ENCODE measurements around the gene WDR1. TPM values are rescaled to one million over a fixed set of nuclear protein-coding genes. Genes with fewer than 3 reads are reported as not detected.

WDR1 gene
- total RNA-seq, 2 donors from 2014 or later, result 437 to 476 TPM

DNA sequence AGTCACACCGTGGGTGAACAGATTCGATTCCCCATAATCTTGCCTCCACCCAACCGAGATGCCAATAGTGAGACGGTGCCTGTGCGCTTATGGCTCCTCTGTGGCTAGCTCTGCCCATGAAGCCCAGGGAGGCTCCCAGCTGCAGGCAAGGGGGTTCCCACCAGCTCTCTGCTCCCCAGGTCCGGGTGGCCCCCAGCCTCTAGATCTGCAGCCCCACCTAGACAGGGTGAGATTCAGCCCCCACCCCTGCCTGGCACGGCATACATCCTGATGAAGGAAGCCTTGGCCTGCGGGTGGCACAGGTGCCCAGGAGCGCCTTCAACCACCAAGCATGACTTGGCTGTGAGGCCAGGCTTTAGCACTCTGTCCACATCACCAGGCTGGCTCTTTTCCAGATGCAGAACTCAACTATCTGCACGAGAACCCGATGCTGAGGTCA, 40.6 kb downstream of the WDR1 start:
- intact Hi-C loops (cut with DNase I), result no loop called here
- Histone ChIP-seq H3K4me1 (no peaks in the 10 kb centered on the region), H3K27me3 (no peaks in the 10 kb centered on the region), H3K27ac (no peak overlapping the region), H3K9ac (ENCODE audit: low read depth in 2 of 2, low read length in 2 of 2) (no peak overlapping the region), H3K9me3 (no peaks in the 10 kb centered on the region), H3K36me3 (peaks cover 38% of the 10 kb centered on the region), H3K4me3 (no peak overlapping the region)
- no peak for TF ChIP-seq CTCF (IDR thresholded peaks at IDR 0.05)
- no peak for DNase-seq

DNA sequence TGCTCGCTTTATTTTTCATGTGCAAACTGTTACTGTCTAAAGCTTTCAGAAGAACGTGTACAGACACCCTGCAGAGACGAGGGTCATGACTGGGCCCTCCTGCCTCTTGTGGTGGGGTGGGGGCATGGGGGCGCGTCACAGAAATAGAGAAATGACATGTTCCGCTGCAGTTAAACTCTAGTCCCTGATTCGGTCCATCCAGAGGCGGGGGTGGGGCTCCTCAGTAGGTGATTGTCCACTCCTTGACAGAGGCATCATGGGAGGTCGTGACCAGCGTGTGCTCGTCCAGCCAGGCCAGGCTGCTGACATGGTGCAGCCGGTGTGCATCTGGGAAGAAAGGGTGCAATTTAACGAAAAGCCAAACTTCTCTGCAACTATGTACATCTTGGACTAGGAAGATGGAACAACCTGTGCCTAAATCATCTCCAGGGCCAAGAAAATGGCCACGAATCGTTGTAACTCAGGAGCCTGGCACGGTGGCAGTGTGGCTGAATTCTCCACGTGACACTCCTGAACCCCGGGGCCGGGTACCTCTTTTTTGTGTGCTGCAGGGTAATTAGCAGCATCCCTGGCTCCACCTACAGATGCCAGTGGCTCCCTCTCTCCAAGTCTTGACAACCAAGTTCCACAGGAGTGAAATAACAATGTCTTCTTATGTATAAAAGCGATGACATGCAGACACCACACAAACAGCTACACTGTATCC, 41.3 kb downstream of the WDR1 start:
- H3K4me1 ChIP-seq, result no peaks in the 10 kb centered on the region
- intact Hi-C loops (cut with DNase I), result no loop called here
- no peak overlapping the region for H3K9ac ChIP-seq (ENCODE audit: low read depth in 2 of 2, low read length in 2 of 2)
- no peak overlapping the region for H3K4me3 ChIP-seq
- no peaks in the 10 kb centered on the region for H3K9me3 ChIP-seq
- DNase-seq, result peak; percentile 16
- H3K27ac ChIP-seq, result no peak overlapping the region
- H3K27me3 ChIP-seq, result no peaks in the 10 kb centered on the region
- peaks cover 32% of the 10 kb centered on the region for H3K36me3 ChIP-seq
- no peak for TF ChIP-seq CTCF (IDR thresholded peaks at IDR 0.05)

DNA sequence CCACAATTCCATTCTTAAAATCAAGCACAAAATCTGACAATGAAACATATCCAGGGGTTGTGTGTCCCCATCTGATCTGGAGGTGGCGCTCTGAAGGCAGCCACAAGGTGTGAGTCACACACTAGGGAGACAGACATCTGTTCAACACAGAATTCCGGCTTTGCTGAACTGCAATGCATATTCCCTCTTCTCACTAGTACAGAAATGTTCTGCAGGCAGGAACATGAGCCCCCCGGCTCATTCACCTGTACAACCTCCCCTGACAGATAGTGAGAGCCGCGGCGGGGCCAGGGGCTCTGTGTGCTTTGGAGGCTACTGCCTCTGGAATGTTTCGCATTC, 41.9 kb downstream of the WDR1 start:
- Histone ChIP-seq H3K27ac (no peak overlapping the region), H3K36me3 (peaks cover 28% of the 10 kb centered on the region)
- intact Hi-C loops (cut with DNase I), result no loop called here

DNA sequence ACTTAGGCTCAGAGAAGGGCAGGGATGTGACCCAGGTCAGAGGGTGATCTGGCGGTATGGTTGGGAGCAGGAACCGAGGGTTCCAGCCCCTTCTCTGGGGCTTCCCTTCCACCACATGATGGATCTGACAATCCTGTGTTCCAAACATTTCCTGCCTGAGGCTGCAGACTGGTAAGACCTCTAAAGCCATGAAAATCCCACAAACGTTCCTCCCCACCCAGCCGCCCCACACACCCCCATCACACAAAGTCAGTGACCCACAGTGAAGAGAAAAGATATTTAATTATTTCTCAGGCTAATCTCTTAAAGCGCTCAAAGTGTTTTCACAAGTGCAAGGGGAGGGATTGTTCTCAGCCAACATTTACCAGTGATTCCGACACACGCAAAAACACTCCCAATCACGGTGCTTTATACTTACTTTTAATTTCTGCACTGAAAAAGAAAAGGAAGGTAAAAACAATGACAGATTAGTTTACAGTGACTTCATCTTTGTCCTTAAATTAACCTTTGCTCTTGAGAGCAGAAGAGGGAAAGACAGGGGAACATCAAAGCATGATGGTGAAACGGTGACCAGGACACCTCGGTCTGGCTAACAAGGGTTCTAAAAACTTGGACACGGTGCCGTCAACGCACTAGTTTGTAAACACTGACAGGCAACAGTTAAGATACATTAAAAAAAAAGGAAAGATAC, 42.4 kb downstream of the WDR1 start:
- Histone ChIP-seq H3K36me3 (peaks cover 23% of the 10 kb centered on the region), H3K27ac (no peak overlapping the region), H3K4me1 (no peaks in the 10 kb centered on the region), H3K9me3 (no peaks in the 10 kb centered on the region), H3K27me3 (no peaks in the 10 kb centered on the region), H3K4me3 (no peak overlapping the region), H3K9ac (ENCODE audit: low read depth in 2 of 2, low read length in 2 of 2) (no peak overlapping the region)
- TF ChIP-seq CTCF (IDR thresholded peaks at IDR 0.05), result no peak
- intact Hi-C loops (cut with DNase I), result no loop called here
- DNase-seq, result no peak

More for the DNA sequence above, 41.9 kb downstream of the WDR1 start:
- Histone ChIP-seq H3K4me1 (no peaks in the 10 kb centered on the region), H3K27me3 (no peaks in the 10 kb centered on the region), H3K9me3 (no peaks in the 10 kb centered on the region), H3K9ac (ENCODE audit: low read depth in 2 of 2, low read length in 2 of 2) (no peak overlapping the region), H3K4me3 (no peak overlapping the region)
- no peak for TF ChIP-seq CTCF (IDR thresholded peaks at IDR 0.05)
- DNase-seq, result no peak

- Histone ChIP-seq H3K27me3 (no peaks in the 10 kb centered on the region), H3K36me3 (peaks cover 8% of the 10 kb centered on the region), H3K27ac (no peak overlapping the region), H3K9ac (ENCODE audit: low read depth in 2 of 2, low read length in 2 of 2) (no peak overlapping the region), H3K9me3 (no peaks in the 10 kb centered on the region), H3K4me1 (no peaks in the 10 kb centered on the region), H3K4me3 (no peak overlapping the region)
- intact Hi-C loops (cut with DNase I), result no loop called here
- no peak for TF ChIP-seq CTCF (IDR thresholded peaks at IDR 0.05)
- no peak for DNase-seq
These were observed 44.1 kb downstream of the WDR1 start for GRCh38 chr4:10072420-10073017.

All from colonic mucosa (tissue), 4 donors.